HG03565 (cell line): ENCODE data around the gene ARPC3.
"Not testable (repeated sequence)": the region's sequence is repeated elsewhere in the genome, so short reads cannot be mapped to it uniquely, and the experiment has no call there.

Source experiments
- ATAC-seq: cut with Tn5 transposase; IDR thresholded peaks from one replicate; pipeline ENCODE4 v1.9.1; 2021; ENCODE audit warnings: mild to moderate bottlenecking, moderate library complexity; ENCODE audit not compliant: unreplicated experiment

Gene ARPC3

GRCh38 chr12:110449799-110450497 lies at the start of gene ARPC3:
TSS of gene ARPC3 (minus strand) at chr12:110450337. CDS start at chr12:110450260, 77 bp downstream.
- peak; percentile 89 for ATAC-seq

- no peak for ATAC-seq
These were observed 49.0 kb upstream of the ARPC3 start for GRCh38 chr12:110498984-110499706.

- no peak for ATAC-seq
These were observed 25.3 kb upstream of the ARPC3 start for GRCh38 chr12:110475426-110475825.

GRCh38 chr12:110468214-110469048 lies 18.3 kb upstream of the ARPC3 start, which contains the start of the genes FAM216A and GPN3:
TSS of gene FAM216A (plus strand) at chr12:110468845. CDS start at chr12:110468876, 31 bp downstream.
TSS of gene GPN3 (minus strand) at chr12:110468257. CDS start at chr12:110468203, 54 bp downstream.
- peak; percentile 71 for ATAC-seq

GRCh38 chr12:110467847-110468213 lies 17.7 kb upstream of the ARPC3 start:
- ATAC-seq, result no peak

- no peak for ATAC-seq
These were observed 16.7 kb upstream of the ARPC3 start for GRCh38 chr12:110466791-110467190.

GRCh38 chr12:110465765-110466164 lies 15.6 kb upstream of the ARPC3 start:
- ATAC-seq, result not testable (repeated sequence)

- ATAC-seq, result no peak
These were observed 14.9 kb upstream of the ARPC3 start for GRCh38 chr12:110465024-110465423.

GRCh38 chr12:110461189-110461588 lies 11.1 kb upstream of the ARPC3 start:
- ATAC-seq, result not testable (repeated sequence)

- no peak for ATAC-seq
These were observed 8.6 kb upstream of the ARPC3 start for GRCh38 chr12:110458756-110459155.

GRCh38 chr12:110453569-110454296 lies 3.6 kb upstream of the ARPC3 start:
- no peak for ATAC-seq

- ATAC-seq, result no peak
These were observed 1.1 kb upstream of the ARPC3 start for GRCh38 chr12:110451263-110451662.

GRCh38 chr12:110444455-110444854 lies 5.7 kb downstream of the ARPC3 start:
- ATAC-seq, result no peak

GRCh38 chr12:110436231-110436630 lies 13.9 kb downstream of the ARPC3 start:
- ATAC-seq, result no peak

GRCh38 chr12:110431957-110432587 lies 18.1 kb downstream of the ARPC3 start:
- ATAC-seq, result no peak

- ATAC-seq, result not testable (repeated sequence)
These were observed 20.5 kb downstream of the ARPC3 start for GRCh38 chr12:110429676-110430075.

- ATAC-seq, result no peak
These were observed 23.7 kb downstream of the ARPC3 start for GRCh38 chr12:110426406-110426805.

GRCh38 chr12:110424237-110424636 lies 25.9 kb downstream of the ARPC3 start:
- ATAC-seq, result no peak

- ATAC-seq, result no peak
These were observed 28.4 kb downstream of the ARPC3 start for GRCh38 chr12:110421701-110422100.

- no peak for ATAC-seq
These were observed 28.9 kb downstream of the ARPC3 start for GRCh38 chr12:110421159-110421661.
